K562 (cell line): ENCODE measurements around the gene DGUOK.

Experiments
- ZBTB40 ChIP-seq, 2 experiments: fragments of 450-650 bp in 1 of 2; sonication (generic) in 1 of 2; formaldehyde crosslinking in 1 of 2; IDR thresholded peaks; 2 replicates each; pipeline versions ENCODE4 v1.7.1 to v1.9.0; 2016 to 2022; ENCODE audit warnings: inconsistent platforms in 1 of 2, mild to moderate bottlenecking in 1 of 2, missing genetic modification reagents in 1 of 2
- TF ChIP-seq, protein P1 (sequence below): fragments of 450-650 bp; IDR thresholded peaks from 2 replicates; pipeline ENCODE4 v1.6.1; 2016; ENCODE audit warnings: mild to moderate bottlenecking, moderate library complexity

DNA sequence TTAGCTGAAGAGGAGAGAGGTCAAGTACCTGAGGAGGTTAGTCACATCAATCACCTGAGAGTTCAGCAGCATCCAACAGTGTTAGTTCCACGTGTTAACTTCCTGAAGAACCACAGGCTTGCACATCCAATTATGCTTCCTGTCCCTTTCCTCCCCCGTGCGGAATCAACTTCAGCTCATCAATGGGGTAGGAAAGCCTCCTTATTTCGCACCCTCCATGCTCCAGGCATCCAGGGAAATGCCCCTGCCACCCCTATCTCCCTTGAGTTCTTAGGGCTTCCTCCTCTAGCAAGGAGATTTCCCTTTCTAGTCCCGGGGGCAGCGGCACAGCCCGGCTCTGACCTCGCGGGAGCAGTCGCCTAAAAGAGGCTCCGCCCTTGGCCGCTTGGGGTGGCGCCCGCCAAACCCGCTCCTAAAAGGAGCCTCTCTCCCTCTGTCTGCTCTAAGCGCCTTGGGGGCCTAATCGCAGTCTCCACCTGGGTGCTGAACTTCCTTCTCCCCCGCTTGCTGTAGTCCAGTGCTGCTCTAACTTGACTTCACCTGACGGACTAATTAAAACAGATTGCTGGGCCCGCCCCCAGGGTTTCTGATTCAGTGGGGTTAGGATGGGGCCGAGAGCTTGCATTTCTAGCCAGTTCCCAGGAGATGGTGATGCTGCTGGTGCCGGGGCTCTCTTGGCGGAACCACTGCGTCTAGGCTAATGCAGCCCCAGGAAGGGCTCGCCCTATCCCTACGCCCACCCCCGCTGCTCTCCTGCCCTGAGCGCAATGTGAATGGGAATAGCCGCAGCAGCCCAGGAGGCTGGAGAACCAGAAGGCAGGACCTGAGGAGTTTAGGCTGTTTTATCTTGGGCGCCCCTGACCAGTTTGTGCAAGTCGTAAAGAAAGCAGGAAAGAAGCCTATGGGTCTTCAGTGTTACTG lies 54.7 kb downstream of the DGUOK start:
- TF ChIP-seq ZBTB40 (IDR thresholded peaks at IDR 0.05) (peak; percentile 57), ZBTB40 (CRISPR knock-in tag; IDR thresholded peaks at IDR 0.05) (no peak)
- TF ChIP-seq, protein P1, sequence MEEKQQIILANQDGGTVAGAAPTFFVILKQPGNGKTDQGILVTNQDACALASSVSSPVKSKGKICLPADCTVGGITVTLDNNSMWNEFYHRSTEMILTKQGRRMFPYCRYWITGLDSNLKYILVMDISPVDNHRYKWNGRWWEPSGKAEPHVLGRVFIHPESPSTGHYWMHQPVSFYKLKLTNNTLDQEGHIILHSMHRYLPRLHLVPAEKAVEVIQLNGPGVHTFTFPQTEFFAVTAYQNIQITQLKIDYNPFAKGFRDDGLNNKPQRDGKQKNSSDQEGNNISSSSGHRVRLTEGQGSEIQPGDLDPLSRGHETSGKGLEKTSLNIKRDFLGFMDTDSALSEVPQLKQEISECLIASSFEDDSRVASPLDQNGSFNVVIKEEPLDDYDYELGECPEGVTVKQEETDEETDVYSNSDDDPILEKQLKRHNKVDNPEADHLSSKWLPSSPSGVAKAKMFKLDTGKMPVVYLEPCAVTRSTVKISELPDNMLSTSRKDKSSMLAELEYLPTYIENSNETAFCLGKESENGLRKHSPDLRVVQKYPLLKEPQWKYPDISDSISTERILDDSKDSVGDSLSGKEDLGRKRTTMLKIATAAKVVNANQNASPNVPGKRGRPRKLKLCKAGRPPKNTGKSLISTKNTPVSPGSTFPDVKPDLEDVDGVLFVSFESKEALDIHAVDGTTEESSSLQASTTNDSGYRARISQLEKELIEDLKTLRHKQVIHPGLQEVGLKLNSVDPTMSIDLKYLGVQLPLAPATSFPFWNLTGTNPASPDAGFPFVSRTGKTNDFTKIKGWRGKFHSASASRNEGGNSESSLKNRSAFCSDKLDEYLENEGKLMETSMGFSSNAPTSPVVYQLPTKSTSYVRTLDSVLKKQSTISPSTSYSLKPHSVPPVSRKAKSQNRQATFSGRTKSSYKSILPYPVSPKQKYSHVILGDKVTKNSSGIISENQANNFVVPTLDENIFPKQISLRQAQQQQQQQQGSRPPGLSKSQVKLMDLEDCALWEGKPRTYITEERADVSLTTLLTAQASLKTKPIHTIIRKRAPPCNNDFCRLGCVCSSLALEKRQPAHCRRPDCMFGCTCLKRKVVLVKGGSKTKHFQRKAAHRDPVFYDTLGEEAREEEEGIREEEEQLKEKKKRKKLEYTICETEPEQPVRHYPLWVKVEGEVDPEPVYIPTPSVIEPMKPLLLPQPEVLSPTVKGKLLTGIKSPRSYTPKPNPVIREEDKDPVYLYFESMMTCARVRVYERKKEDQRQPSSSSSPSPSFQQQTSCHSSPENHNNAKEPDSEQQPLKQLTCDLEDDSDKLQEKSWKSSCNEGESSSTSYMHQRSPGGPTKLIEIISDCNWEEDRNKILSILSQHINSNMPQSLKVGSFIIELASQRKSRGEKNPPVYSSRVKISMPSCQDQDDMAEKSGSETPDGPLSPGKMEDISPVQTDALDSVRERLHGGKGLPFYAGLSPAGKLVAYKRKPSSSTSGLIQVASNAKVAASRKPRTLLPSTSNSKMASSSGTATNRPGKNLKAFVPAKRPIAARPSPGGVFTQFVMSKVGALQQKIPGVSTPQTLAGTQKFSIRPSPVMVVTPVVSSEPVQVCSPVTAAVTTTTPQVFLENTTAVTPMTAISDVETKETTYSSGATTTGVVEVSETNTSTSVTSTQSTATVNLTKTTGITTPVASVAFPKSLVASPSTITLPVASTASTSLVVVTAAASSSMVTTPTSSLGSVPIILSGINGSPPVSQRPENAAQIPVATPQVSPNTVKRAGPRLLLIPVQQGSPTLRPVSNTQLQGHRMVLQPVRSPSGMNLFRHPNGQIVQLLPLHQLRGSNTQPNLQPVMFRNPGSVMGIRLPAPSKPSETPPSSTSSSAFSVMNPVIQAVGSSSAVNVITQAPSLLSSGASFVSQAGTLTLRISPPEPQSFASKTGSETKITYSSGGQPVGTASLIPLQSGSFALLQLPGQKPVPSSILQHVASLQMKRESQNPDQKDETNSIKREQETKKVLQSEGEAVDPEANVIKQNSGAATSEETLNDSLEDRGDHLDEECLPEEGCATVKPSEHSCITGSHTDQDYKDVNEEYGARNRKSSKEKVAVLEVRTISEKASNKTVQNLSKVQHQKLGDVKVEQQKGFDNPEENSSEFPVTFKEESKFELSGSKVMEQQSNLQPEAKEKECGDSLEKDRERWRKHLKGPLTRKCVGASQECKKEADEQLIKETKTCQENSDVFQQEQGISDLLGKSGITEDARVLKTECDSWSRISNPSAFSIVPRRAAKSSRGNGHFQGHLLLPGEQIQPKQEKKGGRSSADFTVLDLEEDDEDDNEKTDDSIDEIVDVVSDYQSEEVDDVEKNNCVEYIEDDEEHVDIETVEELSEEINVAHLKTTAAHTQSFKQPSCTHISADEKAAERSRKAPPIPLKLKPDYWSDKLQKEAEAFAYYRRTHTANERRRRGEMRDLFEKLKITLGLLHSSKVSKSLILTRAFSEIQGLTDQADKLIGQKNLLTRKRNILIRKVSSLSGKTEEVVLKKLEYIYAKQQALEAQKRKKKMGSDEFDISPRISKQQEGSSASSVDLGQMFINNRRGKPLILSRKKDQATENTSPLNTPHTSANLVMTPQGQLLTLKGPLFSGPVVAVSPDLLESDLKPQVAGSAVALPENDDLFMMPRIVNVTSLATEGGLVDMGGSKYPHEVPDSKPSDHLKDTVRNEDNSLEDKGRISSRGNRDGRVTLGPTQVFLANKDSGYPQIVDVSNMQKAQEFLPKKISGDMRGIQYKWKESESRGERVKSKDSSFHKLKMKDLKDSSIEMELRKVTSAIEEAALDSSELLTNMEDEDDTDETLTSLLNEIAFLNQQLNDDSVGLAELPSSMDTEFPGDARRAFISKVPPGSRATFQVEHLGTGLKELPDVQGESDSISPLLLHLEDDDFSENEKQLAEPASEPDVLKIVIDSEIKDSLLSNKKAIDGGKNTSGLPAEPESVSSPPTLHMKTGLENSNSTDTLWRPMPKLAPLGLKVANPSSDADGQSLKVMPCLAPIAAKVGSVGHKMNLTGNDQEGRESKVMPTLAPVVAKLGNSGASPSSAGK: peak; percentile 65
